Smooth muscle cell (in vitro differentiated cells): ENCODE results near the gene FAHD1. TPM values are rescaled to one million over a fixed set of nuclear protein-coding genes. Genes with fewer than 3 reads are reported as not detected.

Experiments used
- DNase-seq: peaks from one replicate; lab custom pipeline; 2025; ENCODE audit not compliant: unreplicated experiment; lab: John Stamatoyannopoulos, UW
- H2AFZ ChIP-seq: fragments of 200-600 bp; sonication (generic); 2 replicates; pipeline ENCODE4 v1.6.0; 2016; ENCODE audit warnings: antibody characterized with exemption, low read depth, mild to moderate bottlenecking
- H3F3A ChIP-seq: fragments of 200-600 bp; sonication (generic); 2 replicates; pipeline ENCODE4 v1.6.0; 2017; ENCODE audit warnings: antibody characterized with exemption, low read depth
- H3K27ac ChIP-seq: fragments of 200-600 bp; sonication (generic); 2 replicates; pipeline ENCODE4 v1.5.1; 2016; ENCODE audit warnings: low read depth, mild to moderate bottlenecking
- H3K27me3 ChIP-seq: fragments of 200-600 bp; sonication (generic); 2 replicates; pipeline ENCODE4 v1.6.1; 2016; ENCODE audit warnings: low read depth, mild to moderate bottlenecking
- H3K36me3 ChIP-seq: fragments of 200-600 bp; sonication (generic); 2 replicates; pipeline ENCODE4 v1.5.1; 2016; ENCODE audit warnings: low read depth
- H3K4me1 ChIP-seq: fragments of 200-600 bp; sonication (generic); 2 replicates; pipeline ENCODE4 v1.5.1; 2016; ENCODE audit warnings: low read depth
- H3K4me2 ChIP-seq: fragments of 200-600 bp; sonication (generic); 2 replicates; pipeline ENCODE4 v1.6.0; 2016; ENCODE audit warnings: mild to moderate bottlenecking
- H3K4me3 ChIP-seq: fragments of 200-600 bp; sonication (generic); 2 replicates; pipeline ENCODE4 v1.5.1; 2016; ENCODE audit warnings: mild to moderate bottlenecking
- H3K79me2 ChIP-seq: fragments of 200-600 bp; sonication (generic); 2 replicates; pipeline ENCODE4 v1.6.0; 2016; ENCODE audit warnings: low read depth, mild to moderate bottlenecking
- H3K9ac ChIP-seq: fragments of 200-600 bp; sonication (generic); 2 replicates; pipeline ENCODE4 v1.6.0; 2016; ENCODE audit warnings: low read depth
- H3K9me3 ChIP-seq: fragments of 200-600 bp; sonication (generic); replicated peaks from 2 replicates; pipeline ENCODE4 v1.5.1; 2016; ENCODE audit warnings: low read depth
- H4K20me1 ChIP-seq: fragments of 200-600 bp; sonication (generic); 2 replicates; pipeline ENCODE4 v1.6.0; 2016; ENCODE audit warnings: low read depth
- CTCF ChIP-seq: fragments of 200-600 bp; sonication (generic); IDR thresholded peaks from 2 replicates; pipeline ENCODE4 v1.5.1; 2017; ENCODE audit warnings: borderline replicate concordance, mild to moderate bottlenecking, antibody characterized with exemption; ENCODE audit not compliant: insufficient read depth, poor library complexity, severe bottlenecking
- WGBS: methylation state at CpG from one replicate; pipeline ENCODE4 v1.1.7; 2016; ENCODE audit warnings: low lambda C conversion rate; 5-methylcytosine and 5-hydroxymethylcytosine counted together
- polyA plus RNA-seq: library from polyadenylated mRNA; unstranded; fragments of >200 nt; fragmentation: Nextera tagmentation; extraction: Ambion mirVana; gene quantifications from 2 replicates; pipeline ENCODE4 v1.2.1, GENCODE V29; 2016
- total RNA-seq: library from RNA; depleted of rRNA; stranded (reverse); fragments of >200 nt; gene quantifications from 2 replicates; pipeline ENCODE4 v1.2.3, GENCODE V29; 2014

FAHD1 gene
- total and polyA plus RNA-seq, 2 experiments from 2014 or later: 32.4 TPM

DNA sequence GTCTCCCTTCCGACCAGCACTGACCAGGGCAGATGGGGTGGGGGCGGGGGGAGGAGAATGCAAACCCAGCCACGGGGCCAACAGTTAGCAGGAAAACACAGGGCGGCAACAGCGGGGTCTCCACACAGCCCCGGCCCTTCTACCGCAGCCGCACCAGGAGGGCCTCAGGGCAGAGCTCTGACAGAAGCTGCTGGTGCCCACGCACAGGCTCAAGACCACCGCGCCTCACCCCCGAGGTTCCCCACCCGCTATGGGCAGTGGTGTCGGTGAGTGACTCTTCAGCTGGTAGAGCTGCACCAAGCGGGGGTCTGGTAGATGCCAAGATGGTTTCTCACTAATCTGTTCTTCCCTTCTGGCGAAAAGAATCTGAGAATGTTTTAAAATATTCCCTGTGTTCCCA is 16.5 kb upstream of the FAHD1 start:
- Histone ChIP-seq H3K9ac (no peak overlapping the region), H3K79me2 (no peaks in the 10 kb centered on the region), H3K4me1 (peaks cover 5% of the 10 kb centered on the region), H3K36me3 (no peaks in the 10 kb centered on the region), H3F3A (peaks cover 8% of the 10 kb centered on the region), H4K20me1 (no peaks in the 10 kb centered on the region), H3K27ac (no peak overlapping the region), H3K4me2 (no peak overlapping the region), H3K4me3 (no peak overlapping the region), H2AFZ (no peak overlapping the region), H3K27me3 (no peaks in the 10 kb centered on the region), H3K9me3 (no peaks in the 10 kb centered on the region)
- DNase-seq: no peak
- 95% methylated on average over 16 of the region's 16 CpGs for WGBS
- no peak for TF ChIP-seq CTCF

DNA sequence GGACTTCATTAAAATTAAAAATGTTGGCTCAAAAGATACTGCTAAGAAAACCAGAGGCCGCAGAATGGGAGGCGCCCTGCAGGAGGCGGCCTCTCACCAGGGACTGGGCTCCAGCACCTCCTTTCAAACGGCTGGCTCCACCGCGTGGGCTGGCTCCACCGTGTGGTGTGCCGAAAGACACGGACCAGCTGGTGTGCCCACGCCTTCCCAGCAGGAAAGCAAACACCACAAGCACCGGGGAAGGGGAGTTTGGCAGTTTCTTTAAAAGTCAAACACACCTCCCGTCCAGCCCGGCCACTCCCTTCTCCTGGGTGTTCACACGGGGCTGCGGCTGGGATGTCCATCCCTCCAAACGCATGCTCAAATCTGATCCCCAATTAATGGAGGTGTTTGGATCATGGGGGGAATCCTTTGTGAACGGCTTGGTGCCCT is 14.3 kb upstream of the FAHD1 start:
- H2AFZ ChIP-seq: no peak overlapping the region
- H3K9me3 ChIP-seq: no peaks in the 10 kb centered on the region
- H3K4me1 ChIP-seq: peaks cover 5% of the 10 kb centered on the region
- no peak overlapping the region for H3K27ac ChIP-seq
- H3K9ac ChIP-seq: no peak overlapping the region
- WGBS: 44% methylated on average over 17 of the region's 17 CpGs
- H3K4me2 ChIP-seq: peak overlapping the region; percentile 40
- no peaks in the 10 kb centered on the region for H3K79me2 ChIP-seq
- H3K27me3 ChIP-seq: no peaks in the 10 kb centered on the region
- H3F3A ChIP-seq: peaks cover 8% of the 10 kb centered on the region
- H4K20me1 ChIP-seq: no peaks in the 10 kb centered on the region
- H3K36me3 ChIP-seq: no peaks in the 10 kb centered on the region
- no peak for DNase-seq
- H3K4me3 ChIP-seq: no peak overlapping the region
- TF ChIP-seq CTCF: peak; percentile 36

DNA sequence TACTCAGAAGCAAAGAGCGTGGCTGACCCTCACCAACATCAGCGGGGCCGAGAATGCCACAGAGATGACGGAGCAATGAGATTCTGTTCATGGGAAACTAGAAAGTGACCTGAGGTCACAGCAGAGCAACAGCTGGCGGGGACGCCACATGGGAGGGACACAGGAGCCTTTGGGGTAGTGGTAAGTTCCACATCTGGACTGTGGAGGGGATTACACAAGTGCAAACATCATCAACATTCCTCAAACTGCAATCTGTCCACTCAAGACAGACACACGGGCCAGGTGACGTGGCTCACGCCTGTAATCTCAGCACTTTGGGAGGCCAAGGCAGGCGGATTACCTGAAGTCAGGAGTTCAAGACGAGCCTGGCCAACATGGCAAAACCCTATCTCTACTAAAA is 11.5 kb upstream of the FAHD1 start:
- no peaks in the 10 kb centered on the region for H3K79me2 ChIP-seq
- WGBS: 97% methylated on average over 11 of the region's 11 CpGs
- H3K27me3 ChIP-seq: no peaks in the 10 kb centered on the region
- no peak overlapping the region for H3K4me2 ChIP-seq
- no peak for DNase-seq
- no peak for TF ChIP-seq CTCF
- H2AFZ ChIP-seq: no peak overlapping the region
- H3K9ac ChIP-seq: no peak overlapping the region
- no peaks in the 10 kb centered on the region for H3K9me3 ChIP-seq
- H3F3A ChIP-seq: peaks cover 8% of the 10 kb centered on the region
- peaks cover 5% of the 10 kb centered on the region for H3K4me1 ChIP-seq
- no peaks in the 10 kb centered on the region for H3K36me3 ChIP-seq
- no peaks in the 10 kb centered on the region for H4K20me1 ChIP-seq
- no peak overlapping the region for H3K4me3 ChIP-seq
- no peak overlapping the region for H3K27ac ChIP-seq
